ENCODE results near the gene BRAP.
"Not testable (repeated sequence)": the region's sequence is repeated elsewhere in the genome, so short reads cannot be mapped to it uniquely, and the experiment has no call there.

GRCh38 chr12:111719316-111719715, 33.6 kb upstream of the BRAP start:
- not testable (repeated sequence) for TF ChIP-seq CTCF (conservative IDR thresholded peaks at IDR 0.05; ENCODE audit: low read length); EZH2phosphoT487 (IDR thresholded peaks at IDR 0.05; ENCODE audit: borderline replicate concordance, low read depth, low read length)

All from OCI-LY7 (cell line).